Measurements from ENCODE around the gene ADGRV1. TPM values are rescaled to one million over a fixed set of nuclear protein-coding genes. Genes with fewer than 3 reads are reported as not detected.

ADGRV1 gene
- total and polyA plus RNA-seq, 9 of the 15 experiments (the other 6 are each of a cell fraction or from before 2014, with no cell fraction given): 21.7 to 156 (median 58.2) TPM

GRCh38 chr5:90602681-90603080 lies 44.1 kb downstream of the ADGRV1 start:
- no TSS peak for BruUV-seq (replicated peaks)
- Histone ChIP-seq H2AFZ (ENCODE audit: low read depth, low read length) (no peak overlapping the region), H3K27ac (ENCODE audit: extremely low read depth, low read depth, low read length) (no peak overlapping the region), H3K9ac (ENCODE audit: insufficient read depth in 1 of 2, low read depth in 2 of 2, low read length in 2 of 2) (no peak overlapping the region), H3K79me2 (ENCODE audit: control insufficient read depth, insufficient read depth, low read length) (peaks cover 8% of the 10 kb centered on the region; the same call in 1 of the 3 replicates), H4K20me1 (replicated peaks; ENCODE audit: control insufficient read depth, insufficient read depth, low read length) (no peaks in the 10 kb centered on the region), H3K36me3 (ENCODE audit: control insufficient read depth, insufficient read depth, low read length) (no peaks in the 10 kb centered on the region), H3K9me1 (ENCODE audit: control insufficient read depth, insufficient read depth, low read length) (no peaks in the 10 kb centered on the region), H3K4me1 (replicated peaks in 1 of 2; ENCODE audit: control insufficient read depth in 2 of 2, insufficient read depth in 2 of 2, low read length in 2 of 2) (peaks cover 0 to 11% of the 10 kb centered on the region in 2 experiments; a peak in 3 of 5 replicates), H3K4me3 (no peak overlapping the region), H3K4me2 (ENCODE audit: insufficient read depth, low read length) (no peak overlapping the region), H3K9me3 (replicated peaks; ENCODE audit: control insufficient read depth, insufficient read depth, low read depth, low read length) (no peaks in the 10 kb centered on the region), H3K27me3 (ENCODE audit: control insufficient read depth in 2 of 2, insufficient read depth in 2 of 2, low read length in 2 of 2) (no peaks in the 10 kb centered on the region)
- in situ Hi-C loops (cut with MboI): loop anchor here (10.0 kb wide), 1 partner anchor 168 kb away; no protein-coding TSS in a partner anchor
- ATAC-seq (no peak), DNase-seq (ENCODE audit: extremely low read depth in 1 of 4, low spot score in 3 of 4) (no peak), FAIRE-seq (no peak)
- intact Hi-C loops (cut with micrococcal nuclease): loop anchor here (10.0 kb wide), 1 partner anchor 128 kb away; the partner anchor contains the start of genes MBLAC2 and POLR3G
- ChIA-PET POLR2A (interaction anchor here (0.6 to 1.3 kb wide), 2 partner anchors 73 to 1487 kb away, joined by 3 to 4 read pairs; no protein-coding TSS in a partner anchor), CTCF (ENCODE audit: low intra/inter-chr PET ratio) (no interaction called here)
- WGBS (ENCODE audit: insufficient coverage, low coverage, missing lambda C conversion rate): 8% methylated on average over 1 of the region's 1 CpG
- TF ChIP-seq E2F5 (CRISPR knock-in tag; IDR thresholded peaks at IDR 0.05) (no peak), THRA (IDR thresholded peaks at IDR 0.05) (no peak), MECOM (CRISPR knock-in tag; IDR thresholded peaks at IDR 0.05) (no peak), JUNB (CRISPR knock-in tag; conservative IDR thresholded peaks at IDR 0.05) (no peak), TSC22D4 (tag; IDR thresholded peaks at IDR 0.05) (no peak), HMBOX1 (IDR thresholded peaks at IDR 0.05) (no peak), THRAP3 (IDR thresholded peaks at IDR 0.05; ENCODE audit: borderline replicate concordance) (no peak), POLR3A (IDR thresholded peaks at IDR 0.05; ENCODE audit: borderline replicate concordance, extremely low read depth, insufficient read depth, insufficient read length) (no peak), PBX2 (CRISPR knock-in tag; IDR thresholded peaks at IDR 0.05; ENCODE audit: low read depth) (no peak), PBX2 (tag; conservative IDR thresholded peaks at IDR 0.05; ENCODE audit: low read depth) (no peak), ATF3 (IDR thresholded peaks at IDR 0.05) (no peak), ATF3 (CRISPR knock-in tag; conservative IDR thresholded peaks at IDR 0.05) (no peak), PTTG1 (tag; IDR thresholded peaks at IDR 0.05; ENCODE audit: low read depth) (no peak), ZNF408 (CRISPR knock-in tag; IDR thresholded peaks at IDR 0.05; ENCODE audit: low read depth) (no peak), POLR2H (tag; IDR thresholded peaks at IDR 0.05; ENCODE audit: low read depth) (no peak), PHF8 (IDR thresholded peaks at IDR 0.05; ENCODE audit: borderline replicate concordance, low read length) (no peak)

All from K562 (cell line).